IMR-90 (cell line): Measurements from ENCODE around the gene ENDOG.

Source experiments
- BHLHE40 ChIP-seq: fragments of 150-350 bp; IDR thresholded peaks from 2 replicates; pipeline ENCODE4 v1.6.1; 2016; ENCODE audit warnings: mild to moderate bottlenecking, low read depth, low read length
- CTCF ChIP-seq: conservative IDR thresholded peaks from 2 replicates; pipeline ENCODE4 v1.5.1; 2012; ENCODE audit warnings: mild to moderate bottlenecking, low read depth, low read length, improper control_type of control experiment
- FOS ChIP-seq: fragments of 150-350 bp; IDR thresholded peaks from 2 replicates; pipeline ENCODE4 v1.6.1; 2016; ENCODE audit warnings: low read depth, low read length
- MAZ ChIP-seq: IDR thresholded peaks from 2 replicates; pipeline ENCODE4 v1.6.1; 2012; ENCODE audit warnings: low read depth, mild to moderate bottlenecking, low read length, improper control_type of control experiment, moderate library complexity, borderline replicate concordance
- MXI1 ChIP-seq: IDR thresholded peaks from 2 replicates; pipeline ENCODE4 v1.6.1; 2012; ENCODE audit warnings: low read depth, mild to moderate bottlenecking, low read length, moderate library complexity, borderline replicate concordance
- POLR2A ChIP-seq: IDR thresholded peaks from 2 replicates; pipeline ENCODE4 v1.6.1; 2012; ENCODE audit warnings: mild to moderate bottlenecking, low read depth, low read length
- RAD21 ChIP-seq: IDR thresholded peaks from 2 replicates; pipeline ENCODE4 v1.6.1; 2012; ENCODE audit warnings: low read length, improper control_type of control experiment
- RCOR1 ChIP-seq: IDR thresholded peaks from 2 replicates; pipeline ENCODE4 v1.6.1; 2012; ENCODE audit warnings: mild to moderate bottlenecking, low read length, improper control_type of control experiment; ENCODE audit not compliant: insufficient replicate concordance
- SMC3 ChIP-seq: fragments of 150-350 bp; IDR thresholded peaks from 2 replicates; pipeline ENCODE4 v1.6.1; 2016; ENCODE audit warnings: low read depth, mild to moderate bottlenecking, antibody characterized with exemption, low read length, moderate library complexity

- TF ChIP-seq POLR2A (no peak), SMC3 (no peak), CTCF (no peak), MXI1 (no peak), FOS (no peak), BHLHE40 (no peak), MAZ (no peak), RAD21 (no peak), RCOR1 (no peak)
Observed at GRCh38 chr9:128773049-128773448, 45.3 kb upstream of the ENDOG start.
